Motor neuron (in vitro differentiated cells): Measurements from ENCODE around the gene DLG5. TPM values are rescaled to one million over a fixed set of nuclear protein-coding genes. Genes with fewer than 3 reads are reported as not detected.
A peak's percentile ranks its signal among the peaks of the same experiment; 100 is the strongest.

ENCODE experiments used
- ATAC-seq, 8 experiments: fragments of 200-7000 bp; cut with Tn5 transposase; replicated peaks in 6 of 8; 2 replicates each; pipeline ENCODE4 v1.8.0; 2021; ENCODE audit warnings: mild to moderate bottlenecking in 8 of 8, moderate library complexity in 8 of 8
- H3K27ac ChIP-seq, 2 donors: fragments of 250-450 bp; sonication (Bioruptor Pico); 2 replicates each; pipeline ENCODE4 v1.9.0; 2021; ENCODE audit warnings: antibody characterized with exemption in 2 of 2, mild to moderate bottlenecking in 2 of 2, moderate library complexity in 1 of 2
- H3K4me1 ChIP-seq, 2 donors: fragments of 250-450 bp; sonication (Bioruptor Pico); replicated peaks in 1 of 2; 2 replicates each; pipeline ENCODE4 v1.6.1; 2021; ENCODE audit warnings: antibody characterized with exemption in 2 of 2, mild to moderate bottlenecking in 2 of 2, moderate library complexity in 1 of 2
- H3K4me3 ChIP-seq, 5 donors: fragments of 250-450 bp; sonication (Bioruptor Pico); 2 replicates each; pipeline ENCODE4 v1.9.0; 2021; ENCODE audit warnings: antibody characterized with exemption in 5 of 5, mild to moderate bottlenecking in 5 of 5, moderate library complexity in 4 of 5
- WGBS, 10 experiments: fragments of 450-650 bp; shearing (Covaris generic); methylation state at CpG; one replicate each; pipeline ENCODE4 v1.0.0; 2022; 5-methylcytosine and 5-hydroxymethylcytosine counted together
- in situ Hi-C, 9 experiments: fragments of 400-800 bp; cut with MboI; loops; one replicate each; pipeline ENCODE4 v1.15.0; 2021; ENCODE audit warnings: low sequenced_read_pairs in 9 of 9, low pct_unique_long_range_greater_than_20kb in 2 of 9; ENCODE audit not compliant: unreplicated experiment in 9 of 9
- total RNA-seq, 8 experiments: library from RNA; unstranded; fragments of 300-600 nt; gene quantifications; 2 replicates each; pipeline versions ENCODE4 v1.2.3 to v1.2.4, GENCODE V29; 2022

DLG5 gene
- total RNA-seq, 8 experiments from 2014 or later: 18.2 to 62.7 (median 23.4) TPM

DNA sequence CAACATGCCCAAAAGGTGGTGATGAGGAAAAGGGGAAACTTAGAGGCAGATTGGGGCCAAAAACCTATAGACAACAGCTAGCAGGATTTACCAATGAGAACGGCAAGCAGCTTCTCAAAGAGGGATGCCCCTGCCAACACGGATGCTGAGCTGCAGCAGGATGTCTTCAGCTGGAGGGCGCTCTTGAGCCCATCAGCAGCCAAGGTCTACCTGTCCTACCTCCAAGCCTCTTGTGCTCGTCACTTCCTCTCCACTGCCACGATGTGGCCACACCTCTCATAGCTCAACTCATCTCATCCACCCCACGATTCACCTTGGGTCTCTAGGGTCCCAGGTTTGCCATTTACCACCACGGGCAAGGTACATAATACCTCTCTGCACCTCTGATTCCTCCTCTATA, 36.5 kb downstream of the DLG5 start:
- in situ Hi-C loops: no loop called here
- ATAC-seq: no peak
- Histone ChIP-seq H3K4me1 (peaks cover 47 to 55% of the 10 kb centered on the region in 2 donors), H3K4me3 (no peak overlapping the region), H3K27ac (no peak overlapping the region)
- 50 to 100% (median 87%) methylated on average over 1 to 3 of the region's 7 CpGs; no CpG with 5 or more reads in 4 of the 10 experiments for WGBS, 10 experiments

DNA sequence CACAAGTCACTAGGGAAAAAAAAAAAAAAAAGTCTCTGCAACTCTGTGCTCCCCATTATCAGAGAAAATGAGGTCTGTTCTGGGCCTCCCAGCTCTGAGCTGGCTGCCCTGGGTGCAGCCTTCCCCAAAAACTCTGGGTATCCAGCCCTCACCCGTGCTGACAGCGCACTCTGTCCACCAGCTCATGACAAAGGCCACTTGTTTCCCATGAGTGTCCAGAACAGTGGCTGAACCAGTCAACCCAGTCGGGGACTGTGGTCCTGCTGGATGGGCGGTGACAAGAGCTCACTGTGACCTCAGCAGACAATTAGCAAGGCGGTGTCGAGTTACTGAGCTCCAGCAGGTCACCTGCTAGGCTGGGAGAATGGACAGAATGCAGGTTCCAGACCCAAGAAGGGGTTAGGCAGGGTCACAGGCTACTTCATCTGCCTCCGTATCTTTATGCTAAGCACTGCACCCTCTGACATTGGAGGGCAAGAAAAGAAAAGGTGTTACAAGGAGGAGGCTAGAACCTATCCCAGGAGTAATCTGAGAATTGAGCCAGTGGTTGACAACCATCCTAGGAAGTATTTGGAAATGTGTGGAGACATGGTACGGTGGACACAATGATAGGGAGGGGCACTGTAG, 37.2 kb downstream of the DLG5 start:
- ATAC-seq: peak in 5 of 8 experiments; percentile 11 to 82 (median 60)
- Histone ChIP-seq H3K27ac (peak overlapping the region in 1 of 2 donors; percentile 39), H3K4me3 (no peak overlapping the region), H3K4me1 (peaks cover 48 to 55% of the 10 kb centered on the region in 2 donors)
- 0 to 88% (median 67%) methylated on average over 1 to 7 of the region's 8 CpGs; no CpG with 5 or more reads in 1 of the 10 experiments for WGBS, 10 experiments
- in situ Hi-C loops: no loop called here

GRCh38 chr10:77888356-77888703, 38.2 kb downstream of the DLG5 start:
- peak overlapping the region in 1 of 2 donors; percentile 51 for H3K27ac ChIP-seq
- H3K4me3 ChIP-seq: peak overlapping the region in 2 of 5 donors; percentile 8 to 16
- WGBS, 10 experiments: 10 to 43% (median 19%) methylated on average over 2 to 6 of the region's 7 CpGs; no CpG with 5 or more reads in 5 of the 10 experiments
- peaks cover 48 to 55% of the 10 kb centered on the region in 2 donors for H3K4me1 ChIP-seq
- ATAC-seq: peak in 3 of 8 experiments; percentile 32 to 50 (median 34)
- in situ Hi-C loops: no loop called here

DNA sequence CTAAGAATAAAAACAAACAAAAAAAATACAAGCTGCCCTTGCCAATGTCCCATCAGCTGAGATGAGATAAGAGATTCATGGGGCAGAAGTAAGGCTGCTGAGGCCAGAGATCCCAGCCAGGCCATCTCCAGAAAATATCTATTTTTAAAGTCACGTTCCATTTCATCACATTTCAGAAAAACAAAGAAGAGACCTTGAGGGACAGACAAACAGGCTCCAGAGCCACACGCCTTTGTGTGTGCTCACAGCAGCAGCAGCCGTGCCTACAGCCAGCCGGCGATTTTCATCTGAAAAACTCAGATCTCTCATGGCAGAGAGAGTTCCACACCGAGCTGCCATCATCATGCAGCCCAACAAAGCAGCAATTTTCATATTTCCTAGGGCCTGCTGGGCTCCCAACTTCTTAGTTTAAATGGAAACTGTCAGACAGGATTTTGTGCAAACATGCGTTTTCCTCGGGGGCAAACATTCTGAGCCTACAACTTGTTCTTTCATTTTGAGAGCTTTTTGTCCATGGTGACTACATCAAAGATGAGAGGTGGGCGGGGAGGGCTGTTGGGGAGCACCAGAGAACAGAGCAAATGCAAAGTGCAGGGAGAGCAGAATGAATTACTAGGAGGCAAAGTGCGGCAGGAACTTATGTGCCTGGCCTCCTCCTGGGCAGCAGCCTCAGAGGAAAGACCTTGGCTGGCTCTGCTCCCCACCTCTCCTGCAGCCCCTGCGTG, 38.8 kb downstream of the DLG5 start:
- ATAC-seq: peak; percentile 31 to 71 (median 43)
- Histone ChIP-seq H3K4me3 (peak overlapping the region in 4 of 5 donors; percentile 3 to 16 (median 6)), H3K27ac (peak overlapping the region; percentile 51 to 54), H3K4me1 (peaks cover 48 to 55% of the 10 kb centered on the region in 2 donors)
- in situ Hi-C loops: no loop called here
- WGBS, 10 experiments: 1 to 48% (median 17%) methylated on average over 1 to 10 of the region's 11 CpGs; no CpG with 5 or more reads in 1 of the 10 experiments

GRCh38 chr10:77886795-77887355, 39.7 kb downstream of the DLG5 start:
- 83 to 100% (median 100%) methylated on average over 1 to 3 of the region's 4 CpGs; no CpG with 5 or more reads in 3 of the 10 experiments for whole genome bisulfite sequencing, 10 experiments
- in situ Hi-C loops: no loop called here
- H3K27ac ChIP-seq: no peak overlapping the region
- no peak for ATAC-seq
- peaks cover 44 to 48% of the 10 kb centered on the region in 2 donors for H3K4me1 ChIP-seq
- no peak overlapping the region for H3K4me3 ChIP-seq

- 80 to 100% (median 88%) methylated on average over 1 to 4 of the region's 7 CpGs; no CpG with 5 or more reads in 5 of the 10 experiments for whole genome bisulfite sequencing, 10 experiments
- Histone ChIP-seq H3K4me1 (peaks cover 29 to 30% of the 10 kb centered on the region in 2 donors), H3K27ac (no peak overlapping the region), H3K4me3 (no peak overlapping the region)
- in situ Hi-C loops: no loop called here
- ATAC-seq: no peak
These were observed 42.4 kb downstream of the DLG5 start for GRCh38 chr10:77884181-77884580.

GRCh38 chr10:77881636-77882035, 44.9 kb downstream of the DLG5 start:
- H3K4me3 ChIP-seq: no peak overlapping the region
- in situ Hi-C loops: no loop called here
- peaks cover 24 to 27% of the 10 kb centered on the region in 2 donors for H3K4me1 ChIP-seq
- 72 to 100% (median 83%) methylated on average over 1 to 3 of the region's 4 CpGs; no CpG with 5 or more reads in 5 of the 10 experiments for WGBS, 10 experiments
- ATAC-seq: no peak
- no peak overlapping the region for H3K27ac ChIP-seq

DNA sequence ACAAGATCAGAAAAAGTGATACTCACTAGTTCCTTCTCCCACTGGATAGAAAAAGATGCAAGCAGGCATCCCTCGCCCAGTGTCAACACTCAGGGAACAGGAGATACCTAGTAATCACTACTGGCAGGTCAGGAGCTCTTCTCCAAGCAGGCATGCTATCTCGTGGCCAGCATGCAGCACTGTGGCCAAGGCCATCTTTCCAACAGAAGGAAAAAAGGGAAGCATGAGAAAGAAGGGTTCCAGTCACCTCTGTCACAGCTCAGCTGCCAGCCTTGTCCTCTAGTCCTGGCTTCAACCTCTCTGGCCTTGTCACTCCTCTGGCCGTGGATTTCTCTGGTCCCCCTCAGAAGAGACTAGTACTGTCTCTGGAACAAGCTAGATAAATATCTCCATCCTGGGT, 45.3 kb downstream of the DLG5 start:
- no peak overlapping the region for H3K4me3 ChIP-seq
- ATAC-seq: no peak
- in situ Hi-C loops: no loop called here
- 80 to 96% (median 87%) methylated on average over 1 to 3 of the region's 3 CpGs; no CpG with 5 or more reads in 6 of the 10 experiments for WGBS, 10 experiments
- no peak overlapping the region for H3K27ac ChIP-seq
- H3K4me1 ChIP-seq: peaks cover 24 to 27% of the 10 kb centered on the region in 2 donors

- Histone ChIP-seq H3K27ac (peak overlapping the region in 1 of 2 donors; percentile 29), H3K4me3 (no peak overlapping the region), H3K4me1 (peaks cover 24 to 25% of the 10 kb centered on the region in 2 donors)
- in situ Hi-C loops: no loop called here
- WGBS, 10 experiments: 51 to 100% (median 71%) methylated on average over 1 to 3 of the region's 3 CpGs; no CpG with 5 or more reads in 6 of the 10 experiments
- peak in 3 of 8 experiments; percentile 66 to 84 (median 83) for ATAC-seq
These were observed 46.8 kb downstream of the DLG5 start for GRCh38 chr10:77879710-77880109.

DNA sequence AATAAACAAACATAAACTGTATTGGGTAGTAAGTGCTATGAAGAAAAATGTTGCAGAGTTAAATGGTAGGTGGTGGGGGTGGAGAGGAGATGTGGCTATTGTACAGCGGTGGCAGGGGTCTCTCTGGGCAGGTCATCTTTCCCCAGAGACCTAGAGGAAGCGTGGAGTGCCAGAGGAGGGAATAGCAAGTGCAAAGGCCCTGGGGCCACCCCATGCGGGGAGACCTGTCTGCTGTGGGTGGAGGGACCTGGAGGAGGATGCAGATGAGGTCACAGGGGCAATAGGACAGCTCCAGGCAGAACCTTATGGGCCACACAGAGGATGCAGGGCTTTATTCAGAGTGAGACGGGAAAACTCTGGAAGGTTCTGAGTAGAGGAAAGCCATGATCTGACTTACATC, 47.5 kb downstream of the DLG5 start:
- H3K4me3 ChIP-seq: no peak overlapping the region
- no peak overlapping the region for H3K27ac ChIP-seq
- in situ Hi-C loops: no loop called here
- H3K4me1 ChIP-seq: peaks cover 24 to 25% of the 10 kb centered on the region in 2 donors
- WGBS, 10 experiments: 92 to 100% (median 100%) methylated on average over 1 to 3 of the region's 4 CpGs; no CpG with 5 or more reads in 5 of the 10 experiments
- no peak for ATAC-seq

GRCh38 chr10:77877441-77878344, 48.9 kb downstream of the DLG5 start:
- peak; percentile 53 to 91 (median 71) for ATAC-seq
- Histone ChIP-seq H3K27ac (no peak overlapping the region), H3K4me3 (no peak overlapping the region), H3K4me1 (peaks cover 24 to 25% of the 10 kb centered on the region in 2 donors)
- in situ Hi-C loops: no loop called here
- WGBS, 10 experiments: 0 to 100% (median 33%) methylated on average over 1 to 8 of the region's 16 CpGs; no CpG with 5 or more reads in 2 of the 10 experiments

GRCh38 chr10:77875730-77876129, 50.8 kb downstream of the DLG5 start:
- Histone ChIP-seq H3K4me3 (no peak overlapping the region), H3K27ac (no peak overlapping the region), H3K4me1 (peaks cover 24 to 25% of the 10 kb centered on the region in 2 donors)
- WGBS, 10 experiments: 79 to 100% (median 93%) methylated on average over 1 to 5 of the region's 5 CpGs; no CpG with 5 or more reads in 1 of the 10 experiments
- ATAC-seq: no peak
- in situ Hi-C loops: no loop called here
